ENCODE data around the gene POLR3E. TPM values are rescaled to one million over a fixed set of nuclear protein-coding genes. Genes with fewer than 3 reads are reported as not detected.

Gene POLR3E
- total and polyA plus RNA-seq, 2 donors (not counting 3 experiments of a cell fraction or from before 2014, with no cell fraction given) = 48.3 to 62.2 TPM

DNA sequence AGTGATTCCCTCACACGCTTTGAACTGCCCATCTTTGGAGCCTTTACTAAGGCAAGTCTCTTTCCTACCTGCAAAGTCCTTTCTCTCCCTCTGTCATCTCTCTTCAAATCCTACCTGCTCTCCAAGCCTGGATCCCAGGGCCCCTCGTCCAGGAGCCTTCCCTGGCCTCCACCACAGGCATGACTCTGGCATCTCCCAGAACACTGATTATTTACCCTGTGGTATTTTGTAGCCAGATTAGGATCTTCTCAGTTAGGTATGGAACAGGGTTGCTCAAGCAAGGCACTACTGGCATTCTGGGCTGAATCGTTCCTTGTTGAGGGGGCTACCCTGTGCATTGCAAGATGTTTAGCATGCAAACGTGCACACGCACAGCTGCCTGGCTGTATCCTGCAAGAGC lies 31.9 kb upstream of the POLR3E start:
- intact Hi-C loops (cut with micrococcal nuclease) (no loop called here), dilution Hi-C loops (cut with MboI; ENCODE audit: extremely low pct_ligation_motif_present, low sequenced_read_pairs) (no loop called here)
- TF ChIP-seq MYC (IDR thresholded peaks at IDR 0.05; ENCODE audit: low read depth, low read length) = no peak
- TF ChIP-seq POLR2A (IDR thresholded peaks at IDR 0.05; ENCODE audit: low read depth, low read length) = no peak
- TF ChIP-seq, protein P1, sequence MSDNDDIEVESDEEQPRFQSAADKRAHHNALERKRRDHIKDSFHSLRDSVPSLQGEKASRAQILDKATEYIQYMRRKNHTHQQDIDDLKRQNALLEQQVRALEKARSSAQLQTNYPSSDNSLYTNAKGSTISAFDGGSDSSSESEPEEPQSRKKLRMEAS (IDR thresholded peaks at IDR 0.05; ENCODE audit: insufficient read depth, insufficient read length) = no peak
- no peak for TF ChIP-seq EZH2 (IDR thresholded peaks at IDR 0.05; ENCODE audit: borderline replicate concordance, low read depth, low read length, severe bottlenecking)
- TF ChIP-seq GATA2 (IDR thresholded peaks at IDR 0.05; ENCODE audit: insufficient read depth, insufficient read length, low read depth, low read length) = no peak
- TF ChIP-seq FOS (IDR thresholded peaks at IDR 0.05; ENCODE audit: borderline replicate concordance, insufficient read depth, low read length) = no peak
- TF ChIP-seq, protein P2, sequence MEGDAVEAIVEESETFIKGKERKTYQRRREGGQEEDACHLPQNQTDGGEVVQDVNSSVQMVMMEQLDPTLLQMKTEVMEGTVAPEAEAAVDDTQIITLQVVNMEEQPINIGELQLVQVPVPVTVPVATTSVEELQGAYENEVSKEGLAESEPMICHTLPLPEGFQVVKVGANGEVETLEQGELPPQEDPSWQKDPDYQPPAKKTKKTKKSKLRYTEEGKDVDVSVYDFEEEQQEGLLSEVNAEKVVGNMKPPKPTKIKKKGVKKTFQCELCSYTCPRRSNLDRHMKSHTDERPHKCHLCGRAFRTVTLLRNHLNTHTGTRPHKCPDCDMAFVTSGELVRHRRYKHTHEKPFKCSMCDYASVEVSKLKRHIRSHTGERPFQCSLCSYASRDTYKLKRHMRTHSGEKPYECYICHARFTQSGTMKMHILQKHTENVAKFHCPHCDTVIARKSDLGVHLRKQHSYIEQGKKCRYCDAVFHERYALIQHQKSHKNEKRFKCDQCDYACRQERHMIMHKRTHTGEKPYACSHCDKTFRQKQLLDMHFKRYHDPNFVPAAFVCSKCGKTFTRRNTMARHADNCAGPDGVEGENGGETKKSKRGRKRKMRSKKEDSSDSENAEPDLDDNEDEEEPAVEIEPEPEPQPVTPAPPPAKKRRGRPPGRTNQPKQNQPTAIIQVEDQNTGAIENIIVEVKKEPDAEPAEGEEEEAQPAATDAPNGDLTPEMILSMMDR (IDR thresholded peaks at IDR 0.05; ENCODE audit: extremely low read depth in 1 of 2, insufficient read depth in 1 of 2, low read depth in 1 of 2, low read length in 2 of 2) = no peak
- no peak for TF ChIP-seq JUN (IDR thresholded peaks at IDR 0.05; ENCODE audit: borderline replicate concordance, insufficient read depth, insufficient read length, low read depth)
- no peak for TF ChIP-seq POLR2AphosphoS5 (IDR thresholded peaks at IDR 0.05; ENCODE audit: insufficient read depth, low read depth, low read length)
- Histone ChIP-seq H2AFZ (ENCODE audit: low read depth, low read length) (no peak overlapping the region), H3K36me3 (ENCODE audit: control insufficient read depth in 2 of 2, extremely low read depth in 1 of 2, insufficient read depth in 2 of 2, low read length in 2 of 2) (peaks cover 2 to 26% of the 10 kb centered on the region in 2 experiments), H4K20me1 (replicated peaks; ENCODE audit: control insufficient read depth, extremely low read depth, insufficient read depth, low read length) (no peaks in the 10 kb centered on the region), H3K4me3 (replicated peaks in 1 of 3; ENCODE audit: insufficient read depth in 1 of 3, low read depth in 1 of 3, low read length in 3 of 3) (no peak overlapping the region), H3K4me1 (ENCODE audit: control insufficient read depth, extremely low read depth, insufficient read depth, low read length) (peaks cover 7% of the 10 kb centered on the region), H3K9ac (replicated peaks; ENCODE audit: extremely low read depth, insufficient read depth, low read length) (no peak overlapping the region), H3K9me3 (replicated peaks; ENCODE audit: control insufficient read depth, insufficient read depth, low read length) (no peaks in the 10 kb centered on the region), H3K9me1 (replicated peaks; ENCODE audit: control insufficient read depth, extremely low read depth, insufficient read depth, low read length) (no peaks in the 10 kb centered on the region), H3K79me2 (ENCODE audit: control insufficient read depth, insufficient read depth, low read length) (no peaks in the 10 kb centered on the region), H3K27ac (ENCODE audit: insufficient read depth, low read depth, low read length) (no peak overlapping the region), H3K4me2 (ENCODE audit: insufficient read depth, low read length) (no peak overlapping the region), H3K27me3 (ENCODE audit: control insufficient read depth in 2 of 2, insufficient read depth in 2 of 2, low read length in 2 of 2) (no peaks in the 10 kb centered on the region)
- DNase-seq (ENCODE audit: low read depth, low spot score) (no peak), FAIRE-seq (no peak)
- no TSS peak for BruUV-seq (replicated peaks)
- ChIA-PET CTCF (no interaction called here), POLR2A (no interaction called here)
